ENCODE measurements around the gene SLIT3. TPM values are rescaled to one million over a fixed set of nuclear protein-coding genes. Genes with fewer than 3 reads are reported as not detected.
"Not testable (repeated sequence)": the region's sequence is repeated elsewhere in the genome, so short reads cannot be mapped to it uniquely, and the experiment has no call there.

Gene SLIT3
- total RNA-seq, 1 experiment from 2014 or later: 0.44 TPM

- CTCF ChIA-PET: no interaction called here
- Histone ChIP-seq H2AFZ (ENCODE audit: low read length) (no peak overlapping the region), H3K36me3 (ENCODE audit: low read depth, low read length) (no peaks in the 10 kb centered on the region), H3K4me2 (ENCODE audit: low read length) (no peak overlapping the region), H3K4me3 (ENCODE audit: low read length) (no peak overlapping the region), H3K9me2 (replicated peaks; ENCODE audit: low read length) (no peaks in the 10 kb centered on the region), H3F3A (ENCODE audit: low read length, unreplicated experiment) (no peaks in the 10 kb centered on the region), H3K27me3 (ENCODE audit: low read length) (no peaks in the 10 kb centered on the region), H3K27ac (ENCODE audit: low read length) (no peak overlapping the region), H3K9ac (ENCODE audit: low read length) (no peak overlapping the region), H3K4me1 (ENCODE audit: insufficient read depth, low read length) (no peaks in the 10 kb centered on the region), H4K20me1 (ENCODE audit: low read length) (no peaks in the 10 kb centered on the region), H3K9me3 (ENCODE audit: low read length) (no peaks in the 10 kb centered on the region), H3K79me2 (ENCODE audit: low read length) (no peaks in the 10 kb centered on the region)
- intact Hi-C loops (cut with micrococcal nuclease): no loop called here
- POLR2A ChIA-PET (ENCODE audit: unreplicated experiment): no interaction called here
- no peak for DNase-seq
- no TSS peak for BruUV-seq (replicated peaks)
- ATAC-seq: no peak
- TF ChIP-seq EZH2phosphoT487 (IDR thresholded peaks at IDR 0.05; ENCODE audit: borderline replicate concordance, low read length) (no peak), EZH2 (IDR thresholded peaks at IDR 0.05; ENCODE audit: low read length, unreplicated experiment) (no peak), CTCF (conservative IDR thresholded peaks at IDR 0.05; ENCODE audit: low read depth, low read length) (no peak)
These were observed 188.9 kb downstream of the SLIT3 start for GRCh38 chr5:169112016-169112415.

DNA sequence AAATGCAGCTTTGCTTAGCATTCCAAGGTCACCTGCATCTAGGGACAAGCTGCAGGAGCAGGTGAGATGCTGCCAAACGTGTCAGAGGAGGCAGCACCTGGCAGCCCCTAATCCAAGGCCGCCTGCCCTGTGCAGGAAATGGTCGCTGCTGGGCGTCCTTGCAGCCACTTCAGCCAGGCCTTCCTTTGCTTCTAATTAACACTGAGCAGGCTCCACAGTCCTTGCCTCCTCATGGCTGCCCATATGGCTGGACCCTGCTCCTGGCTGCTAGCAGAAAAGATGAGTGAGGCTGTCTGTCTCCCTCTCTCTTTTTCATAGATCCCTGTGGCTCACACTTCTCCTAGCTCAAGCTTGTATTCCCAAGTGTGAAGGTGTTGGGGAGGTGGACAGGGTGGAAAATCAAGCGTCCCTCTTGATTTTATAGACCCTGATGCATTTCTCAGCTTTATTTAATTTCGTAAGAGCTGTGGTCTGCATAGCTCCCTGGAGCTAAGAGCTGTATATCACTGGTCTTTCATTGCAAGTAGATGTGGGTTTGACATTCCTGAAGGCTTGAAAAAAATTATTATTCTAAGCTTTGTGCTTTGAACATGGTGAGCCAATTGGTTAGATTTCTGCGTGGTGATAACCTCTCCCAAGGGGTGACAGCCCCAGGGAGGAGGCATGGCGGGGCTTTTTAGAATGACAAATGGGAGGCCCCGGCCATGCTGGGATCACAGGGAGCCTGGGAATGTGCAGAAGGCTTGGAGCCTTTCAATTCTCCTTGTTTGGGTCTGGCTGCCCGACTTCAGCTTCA is 193.8 kb downstream of the SLIT3 start:
- Histone ChIP-seq H3K4me1 (ENCODE audit: insufficient read depth, low read length) (no peaks in the 10 kb centered on the region), H3K27ac (ENCODE audit: low read length) (no peak overlapping the region), H4K20me1 (ENCODE audit: low read length) (no peaks in the 10 kb centered on the region), H3K27me3 (ENCODE audit: low read length) (no peaks in the 10 kb centered on the region), H3K4me3 (ENCODE audit: low read length) (no peak overlapping the region), H3K36me3 (ENCODE audit: low read depth, low read length) (no peaks in the 10 kb centered on the region), H3K9me2 (replicated peaks; ENCODE audit: low read length) (no peaks in the 10 kb centered on the region), H3F3A (ENCODE audit: low read length, unreplicated experiment) (no peaks in the 10 kb centered on the region), H3K79me2 (ENCODE audit: low read length) (no peaks in the 10 kb centered on the region), H3K9ac (ENCODE audit: low read length) (no peak overlapping the region), H3K4me2 (ENCODE audit: low read length) (no peak overlapping the region), H3K9me3 (ENCODE audit: low read length) (no peaks in the 10 kb centered on the region), H2AFZ (ENCODE audit: low read length) (no peak overlapping the region)
- ATAC-seq (no peak), DNase-seq (no peak)
- CTCF ChIA-PET: no interaction called here
- POLR2A ChIA-PET (ENCODE audit: unreplicated experiment): no interaction called here
- no TSS peak for BruUV-seq (replicated peaks)
- TF ChIP-seq CTCF (conservative IDR thresholded peaks at IDR 0.05; ENCODE audit: low read depth, low read length) (no peak), EZH2phosphoT487 (IDR thresholded peaks at IDR 0.05; ENCODE audit: borderline replicate concordance, low read length) (no peak), EZH2 (IDR thresholded peaks at IDR 0.05; ENCODE audit: low read length, unreplicated experiment) (no peak)
- intact Hi-C loops (cut with micrococcal nuclease): no loop called here

GRCh38 chr5:169105582-169105981 is 195.4 kb downstream of the SLIT3 start:
- H3K4me1 ChIP-seq (ENCODE audit: insufficient read depth, low read length); H4K20me1 ChIP-seq (ENCODE audit: low read length); H3K27me3 ChIP-seq (ENCODE audit: low read length); BruUV-seq (replicated peaks); CTCF ChIA-PET; H3K79me2 ChIP-seq (ENCODE audit: low read length); POLR2A ChIA-PET (ENCODE audit: unreplicated experiment); ATAC-seq; DNase-seq; H3K27ac ChIP-seq (ENCODE audit: low read length); H3K9ac ChIP-seq (ENCODE audit: low read length); H2AFZ ChIP-seq (ENCODE audit: low read length); H3K4me3 ChIP-seq (ENCODE audit: low read length); H3K36me3 ChIP-seq (ENCODE audit: low read depth, low read length); H3K9me3 ChIP-seq (ENCODE audit: low read length); intact Hi-C loops (cut with micrococcal nuclease); H3K4me2 ChIP-seq (ENCODE audit: low read length); H3K9me2 ChIP-seq (replicated peaks; ENCODE audit: low read length); H3F3A ChIP-seq (ENCODE audit: low read length, unreplicated experiment): not testable (repeated sequence)

Measured in PC-3 (cell line).